Measurements from ENCODE around the gene MAST1.

DNA sequence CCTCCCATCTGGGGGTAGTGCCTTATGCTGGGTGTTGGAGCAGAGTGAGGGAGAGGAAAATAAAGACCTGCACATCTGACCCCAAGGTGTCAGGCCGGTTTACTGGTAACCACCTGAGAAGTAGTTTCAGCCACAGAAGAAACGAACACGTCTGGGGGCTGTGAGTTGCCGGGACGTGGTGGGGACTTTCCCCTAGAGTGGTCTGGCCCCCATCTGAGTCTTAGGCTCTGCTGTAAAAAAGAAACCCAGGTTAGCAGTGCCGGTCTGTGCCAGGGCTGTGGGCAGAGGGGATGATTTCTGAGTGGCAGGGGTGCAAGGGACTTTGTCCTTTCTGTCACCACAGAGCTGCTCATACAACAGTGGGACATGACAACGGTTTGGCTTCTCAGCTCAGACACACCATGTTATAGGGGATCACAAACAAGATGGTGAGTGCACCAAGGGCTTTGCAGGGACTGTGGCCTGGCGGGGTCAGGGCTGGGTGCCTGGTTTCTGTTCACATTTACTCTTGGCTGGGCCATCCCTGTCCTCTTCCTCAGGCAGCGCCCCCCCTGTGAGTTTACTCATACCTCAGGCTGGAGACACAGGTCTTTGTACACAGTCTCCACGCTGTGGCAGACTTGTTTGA lies 61.7 kb downstream of the MAST1 start:
- TF ChIP-seq POLR2A (IDR thresholded peaks at IDR 0.05; ENCODE audit: borderline replicate concordance, extremely low read depth, insufficient read depth, insufficient read length) (no peak), POLR2AphosphoS5 (IDR thresholded peaks at IDR 0.05; ENCODE audit: low read depth, low read length) (no peak), EZH2phosphoT487 (IDR thresholded peaks at IDR 0.05; ENCODE audit: borderline replicate concordance) (no peak), YY1 (IDR thresholded peaks at IDR 0.05; ENCODE audit: extremely low read depth, insufficient replicate concordance, low read depth, low read length) (no peak), EGR1 (IDR thresholded peaks at IDR 0.05; ENCODE audit: low read depth) (no peak), ZNF274 (IDR thresholded peaks at IDR 0.05; ENCODE audit: low read depth, low read length) (no peak), RAD21 (IDR thresholded peaks at IDR 0.05; ENCODE audit: low read depth) (no peak), ZFX (IDR thresholded peaks at IDR 0.05) (no peak)
- TF ChIP-seq, protein P1, sequence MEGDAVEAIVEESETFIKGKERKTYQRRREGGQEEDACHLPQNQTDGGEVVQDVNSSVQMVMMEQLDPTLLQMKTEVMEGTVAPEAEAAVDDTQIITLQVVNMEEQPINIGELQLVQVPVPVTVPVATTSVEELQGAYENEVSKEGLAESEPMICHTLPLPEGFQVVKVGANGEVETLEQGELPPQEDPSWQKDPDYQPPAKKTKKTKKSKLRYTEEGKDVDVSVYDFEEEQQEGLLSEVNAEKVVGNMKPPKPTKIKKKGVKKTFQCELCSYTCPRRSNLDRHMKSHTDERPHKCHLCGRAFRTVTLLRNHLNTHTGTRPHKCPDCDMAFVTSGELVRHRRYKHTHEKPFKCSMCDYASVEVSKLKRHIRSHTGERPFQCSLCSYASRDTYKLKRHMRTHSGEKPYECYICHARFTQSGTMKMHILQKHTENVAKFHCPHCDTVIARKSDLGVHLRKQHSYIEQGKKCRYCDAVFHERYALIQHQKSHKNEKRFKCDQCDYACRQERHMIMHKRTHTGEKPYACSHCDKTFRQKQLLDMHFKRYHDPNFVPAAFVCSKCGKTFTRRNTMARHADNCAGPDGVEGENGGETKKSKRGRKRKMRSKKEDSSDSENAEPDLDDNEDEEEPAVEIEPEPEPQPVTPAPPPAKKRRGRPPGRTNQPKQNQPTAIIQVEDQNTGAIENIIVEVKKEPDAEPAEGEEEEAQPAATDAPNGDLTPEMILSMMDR (IDR thresholded peaks at IDR 0.05 in 2 of 3, conservative IDR thresholded peaks at IDR 0.05 in 1 of 3; ENCODE audit: borderline replicate concordance in 1 of 3, insufficient read depth in 1 of 3, low read depth in 2 of 3, low read length in 2 of 3), result no peak
- TF ChIP-seq, protein P2, sequence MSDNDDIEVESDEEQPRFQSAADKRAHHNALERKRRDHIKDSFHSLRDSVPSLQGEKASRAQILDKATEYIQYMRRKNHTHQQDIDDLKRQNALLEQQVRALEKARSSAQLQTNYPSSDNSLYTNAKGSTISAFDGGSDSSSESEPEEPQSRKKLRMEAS (IDR thresholded peaks at IDR 0.05), result no peak
